ENCODE measurements around the gene CCDC3.

DNA sequence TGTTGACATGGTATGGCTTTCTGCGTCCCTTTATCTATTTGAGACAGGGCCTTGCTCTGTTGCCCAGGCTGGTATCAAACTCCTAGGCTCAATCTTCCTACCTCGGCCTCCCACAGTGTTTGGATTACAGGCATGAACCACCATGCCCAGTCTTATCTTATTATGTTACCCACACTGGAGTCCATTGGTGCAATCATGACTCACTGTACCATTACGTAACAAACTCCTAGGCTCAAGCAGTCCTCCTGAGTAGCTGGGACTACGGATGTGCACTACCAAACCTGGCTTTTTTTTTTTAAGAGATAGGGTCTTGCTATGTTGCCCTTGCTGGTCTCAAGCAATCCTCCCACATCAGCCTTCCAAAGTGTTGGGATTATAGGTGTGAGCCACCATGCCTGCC lies 66.7 kb downstream of the CCDC3 start:
- TF ChIP-seq, protein P1, sequence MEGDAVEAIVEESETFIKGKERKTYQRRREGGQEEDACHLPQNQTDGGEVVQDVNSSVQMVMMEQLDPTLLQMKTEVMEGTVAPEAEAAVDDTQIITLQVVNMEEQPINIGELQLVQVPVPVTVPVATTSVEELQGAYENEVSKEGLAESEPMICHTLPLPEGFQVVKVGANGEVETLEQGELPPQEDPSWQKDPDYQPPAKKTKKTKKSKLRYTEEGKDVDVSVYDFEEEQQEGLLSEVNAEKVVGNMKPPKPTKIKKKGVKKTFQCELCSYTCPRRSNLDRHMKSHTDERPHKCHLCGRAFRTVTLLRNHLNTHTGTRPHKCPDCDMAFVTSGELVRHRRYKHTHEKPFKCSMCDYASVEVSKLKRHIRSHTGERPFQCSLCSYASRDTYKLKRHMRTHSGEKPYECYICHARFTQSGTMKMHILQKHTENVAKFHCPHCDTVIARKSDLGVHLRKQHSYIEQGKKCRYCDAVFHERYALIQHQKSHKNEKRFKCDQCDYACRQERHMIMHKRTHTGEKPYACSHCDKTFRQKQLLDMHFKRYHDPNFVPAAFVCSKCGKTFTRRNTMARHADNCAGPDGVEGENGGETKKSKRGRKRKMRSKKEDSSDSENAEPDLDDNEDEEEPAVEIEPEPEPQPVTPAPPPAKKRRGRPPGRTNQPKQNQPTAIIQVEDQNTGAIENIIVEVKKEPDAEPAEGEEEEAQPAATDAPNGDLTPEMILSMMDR (IDR thresholded peaks at IDR 0.05): no peak
- TF ChIP-seq POLR2A (IDR thresholded peaks at IDR 0.05): no peak
